GM21619 (cell line): Measurements from ENCODE around the gene DAB1.

Experiments
- ATAC-seq: cut with Tn5 transposase; IDR thresholded peaks from one replicate; pipeline ENCODE4 v1.9.1; 2021; ENCODE audit not compliant: unreplicated experiment

DAB1 gene

DNA sequence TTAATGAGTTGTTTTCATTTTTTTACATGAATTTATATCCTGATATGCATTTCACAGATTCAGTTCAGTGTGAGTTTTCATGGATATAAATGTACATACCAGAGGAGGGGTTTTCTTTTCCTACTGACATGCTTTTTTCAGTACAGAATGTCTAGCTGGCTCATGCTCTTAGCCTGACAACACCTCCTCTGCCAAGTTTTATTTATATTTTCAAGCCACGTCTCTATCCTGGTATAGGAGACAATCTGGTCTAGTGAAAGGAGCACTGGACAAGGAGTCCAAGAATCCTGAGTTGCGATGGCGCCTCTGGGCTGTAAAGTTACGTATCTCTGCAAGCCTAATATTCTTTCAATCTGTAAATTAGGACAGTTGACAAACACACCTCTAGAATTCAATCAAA, 4.9 kb downstream of the DAB1 start:
- ATAC-seq, result no peak

DNA sequence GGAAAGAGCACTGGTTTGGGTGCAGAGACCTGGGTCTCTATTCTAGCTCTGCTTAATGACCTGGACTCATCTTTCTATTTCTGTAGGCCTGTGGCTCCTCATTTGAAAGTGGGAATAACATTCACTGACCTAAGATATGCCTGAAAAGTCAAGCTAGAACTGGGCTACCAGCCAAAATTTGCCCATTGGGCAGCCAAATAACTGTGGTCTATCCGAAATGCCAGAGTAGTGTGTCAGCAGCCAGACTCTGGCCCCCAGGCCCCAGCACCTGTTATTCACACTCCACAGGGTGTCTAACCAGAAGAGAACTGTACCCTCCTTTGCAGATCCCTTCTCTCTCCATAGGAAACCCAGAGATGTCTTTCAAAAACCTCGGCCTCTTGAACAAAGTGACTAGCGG, 12.6 kb downstream of the DAB1 start:
- ATAC-seq, result no peak

DNA sequence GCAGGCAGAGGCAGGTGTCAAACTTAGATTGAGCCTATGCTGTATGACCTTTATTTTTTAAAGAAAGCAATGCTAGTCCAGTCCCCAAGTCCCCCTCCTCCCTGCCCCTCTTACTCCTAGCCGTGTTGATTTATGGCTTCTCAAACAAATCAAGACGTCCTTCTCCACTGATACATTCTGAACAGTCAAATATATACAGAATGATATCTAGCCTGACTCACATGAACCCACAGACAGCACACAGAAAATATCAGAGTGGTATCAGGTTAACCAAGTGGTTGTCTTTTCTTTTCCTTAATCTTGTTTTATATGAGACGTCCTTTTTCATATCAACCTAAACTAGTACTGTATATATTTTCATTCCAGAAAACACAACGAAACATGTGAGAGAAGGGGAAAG, 13.4 kb downstream of the DAB1 start:
- no peak for ATAC-seq

DNA sequence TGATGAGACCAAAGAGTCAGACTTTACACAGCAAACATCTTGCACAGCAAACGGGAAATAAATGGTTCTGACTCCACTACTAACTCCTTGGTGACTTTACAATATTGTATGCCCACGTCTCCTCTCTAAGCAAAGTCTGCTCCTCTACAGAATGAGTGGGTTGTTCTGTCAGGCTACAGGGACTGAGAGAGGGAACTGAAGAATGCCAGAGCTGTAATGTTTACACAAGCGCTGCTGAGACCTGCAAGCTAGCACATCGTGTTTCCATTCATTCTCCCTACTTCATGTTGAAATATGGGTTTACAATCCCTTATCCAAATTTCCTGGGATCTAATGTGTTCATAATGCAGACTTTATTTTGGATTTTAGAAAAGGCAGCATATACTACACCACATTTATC, 15.9 kb downstream of the DAB1 start:
- no peak for ATAC-seq

DNA sequence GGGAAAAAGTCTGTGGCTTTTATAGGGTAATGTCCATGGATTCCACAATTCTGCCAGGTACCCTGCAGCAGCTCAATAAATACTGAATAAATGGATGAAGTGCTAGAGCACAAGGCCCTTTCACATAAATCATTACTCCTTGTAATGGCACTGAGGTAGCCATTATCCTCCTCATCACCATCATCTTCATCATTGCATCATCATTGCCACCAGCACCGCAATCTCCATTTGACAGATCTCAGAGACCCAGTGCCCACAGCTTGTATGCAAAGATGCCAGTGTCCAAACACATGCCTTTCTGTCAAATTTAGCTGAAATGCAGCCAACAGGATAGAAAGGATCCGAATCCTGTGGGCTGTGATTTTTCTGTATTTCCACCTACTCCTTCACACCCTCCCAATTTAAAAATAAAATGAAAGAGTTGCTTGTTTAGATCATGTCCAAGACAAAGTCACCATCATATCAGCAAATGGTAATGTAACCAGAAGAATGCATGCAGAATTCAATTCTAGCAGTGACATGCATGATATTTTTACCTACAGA, 17.4 kb downstream of the DAB1 start:
- ATAC-seq, result no peak

DNA sequence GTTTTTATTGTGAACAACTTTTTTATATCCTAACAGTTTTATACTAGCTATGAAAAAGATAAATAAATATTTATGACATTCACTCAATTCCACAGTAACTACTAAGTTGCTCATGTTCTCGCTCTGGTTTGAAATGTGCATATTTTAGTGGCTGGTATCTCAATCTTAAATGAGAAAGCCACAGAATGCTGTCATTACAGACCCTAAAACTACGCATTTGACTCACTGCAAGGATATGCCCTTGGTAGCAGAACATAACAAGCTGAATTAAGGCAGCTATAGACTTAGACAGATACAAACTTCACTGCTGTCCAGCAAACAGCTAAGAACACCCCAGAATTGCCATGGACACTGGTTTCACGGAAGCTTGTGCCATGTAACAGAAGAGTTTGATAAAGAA, 19.0 kb downstream of the DAB1 start:
- no peak for ATAC-seq

DNA sequence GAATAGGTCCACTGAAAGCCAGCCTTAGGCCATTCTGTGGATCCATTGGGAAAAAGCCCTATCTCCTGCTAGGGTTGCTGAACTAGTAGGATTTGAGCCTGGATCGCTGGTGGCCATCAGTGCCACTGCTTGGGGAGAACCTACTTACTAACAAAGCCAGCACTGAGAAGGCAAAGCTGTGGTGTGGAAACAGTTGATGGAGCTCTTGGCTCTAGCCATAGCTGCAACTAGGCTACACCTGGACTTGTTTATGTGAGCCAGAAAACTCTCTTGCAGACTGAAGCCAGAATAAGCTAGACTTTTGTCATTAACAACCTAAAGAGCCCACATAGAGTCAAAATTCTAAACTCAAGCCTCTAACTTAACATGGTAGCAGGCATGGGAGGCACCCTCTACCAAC, 20.7 kb downstream of the DAB1 start:
- no peak for ATAC-seq

DNA sequence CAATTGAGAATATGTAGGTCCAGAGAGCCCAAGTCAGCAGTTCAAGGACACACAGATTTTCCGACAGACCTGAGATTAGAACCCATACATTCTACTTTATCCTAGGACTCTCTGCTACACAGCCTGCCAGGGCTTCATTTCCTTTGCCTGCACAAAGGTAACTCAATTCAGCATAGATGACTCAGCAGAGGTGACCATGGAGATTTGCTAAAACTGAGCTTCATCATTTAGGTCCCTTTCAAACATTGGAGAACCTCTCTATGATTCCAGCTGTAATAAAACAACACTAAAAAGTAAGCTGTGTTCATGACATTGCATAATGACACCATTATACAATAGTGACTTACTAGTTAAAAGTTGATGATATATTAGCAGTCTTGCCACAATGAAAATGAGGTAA, 22.2 kb downstream of the DAB1 start:
- ATAC-seq, result no peak

DNA sequence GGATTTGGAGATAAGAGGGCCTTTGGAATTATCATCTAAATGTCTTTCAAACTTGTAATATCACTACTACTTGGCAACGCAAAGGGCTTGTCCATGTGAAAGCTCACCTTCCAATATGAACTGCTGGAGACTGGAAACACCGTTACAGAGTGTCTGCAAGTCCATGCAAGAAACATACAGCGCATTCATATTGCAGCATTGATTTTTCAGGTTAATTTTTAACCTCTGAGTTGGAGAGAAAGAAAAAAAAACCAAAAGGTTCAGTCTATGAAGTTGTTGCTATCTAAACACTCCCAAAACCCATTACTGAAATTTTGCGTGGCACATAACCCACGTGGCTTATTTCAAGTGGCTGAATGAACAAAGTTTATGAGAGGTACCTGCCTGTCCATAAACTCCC, 23.8 kb downstream of the DAB1 start:
- no peak for ATAC-seq

DNA sequence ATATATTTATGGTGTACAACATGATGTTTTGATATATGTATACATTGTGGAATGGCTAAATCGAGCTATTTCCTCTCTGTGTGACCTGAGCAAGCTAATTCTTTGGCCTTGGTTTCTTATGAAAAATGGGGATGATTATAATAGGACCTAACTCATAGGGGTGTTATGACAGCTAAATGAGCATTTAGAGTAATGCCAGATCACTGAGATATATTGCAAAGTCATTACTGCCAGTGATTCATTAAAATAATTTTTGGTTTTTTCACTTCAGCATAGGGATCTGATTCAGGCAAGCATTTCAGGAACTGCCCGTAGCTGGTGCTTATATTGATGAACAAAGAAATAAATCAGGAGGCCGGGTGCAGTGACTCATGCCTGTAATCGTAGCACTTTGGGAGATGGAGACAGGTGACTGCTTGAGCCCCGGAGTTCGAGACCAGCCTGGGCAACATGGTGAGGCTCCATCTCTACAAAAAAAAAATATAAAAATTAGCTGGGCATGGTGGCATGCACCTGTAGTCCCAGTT, 30.7 kb downstream of the DAB1 start:
- ATAC-seq, result no peak

DNA sequence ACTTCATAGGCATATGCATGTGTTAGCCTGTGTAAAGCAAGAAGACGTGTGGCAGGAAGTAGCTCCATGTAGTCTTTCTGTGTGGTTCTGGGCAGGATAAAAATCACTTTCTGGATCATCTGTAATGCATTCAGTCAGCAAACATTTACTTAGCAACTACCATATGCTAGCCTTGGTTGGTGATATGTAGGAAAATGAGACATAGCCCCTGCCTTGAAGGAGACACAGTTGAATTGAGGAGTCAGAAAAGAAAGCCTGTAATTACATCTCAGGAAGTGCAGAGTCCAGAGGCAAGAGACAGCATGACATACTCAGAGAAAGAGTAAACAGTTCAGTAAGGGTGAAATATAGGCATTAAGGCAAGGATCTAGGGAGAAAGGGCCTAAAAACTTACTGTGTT, 38.5 kb downstream of the DAB1 start:
- no peak for ATAC-seq

DNA sequence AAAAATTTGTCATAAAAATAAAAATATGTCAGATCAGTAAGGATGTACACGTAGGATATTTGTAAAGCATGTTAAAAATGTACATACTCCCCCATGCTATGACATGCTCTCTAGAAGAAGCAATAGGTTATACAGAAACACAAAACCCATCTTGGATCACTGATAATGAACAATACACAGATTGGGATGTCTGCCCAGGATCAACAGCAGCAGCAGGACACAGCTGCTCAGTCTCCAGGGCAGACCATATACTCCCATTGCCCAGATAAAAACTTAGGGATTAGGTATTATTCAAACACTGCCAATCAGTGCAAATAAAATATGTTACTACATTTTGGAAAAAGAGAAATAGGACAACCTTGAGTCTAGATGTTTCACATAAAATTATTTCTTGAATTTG, 39.0 kb downstream of the DAB1 start:
- ATAC-seq, result no peak

DNA sequence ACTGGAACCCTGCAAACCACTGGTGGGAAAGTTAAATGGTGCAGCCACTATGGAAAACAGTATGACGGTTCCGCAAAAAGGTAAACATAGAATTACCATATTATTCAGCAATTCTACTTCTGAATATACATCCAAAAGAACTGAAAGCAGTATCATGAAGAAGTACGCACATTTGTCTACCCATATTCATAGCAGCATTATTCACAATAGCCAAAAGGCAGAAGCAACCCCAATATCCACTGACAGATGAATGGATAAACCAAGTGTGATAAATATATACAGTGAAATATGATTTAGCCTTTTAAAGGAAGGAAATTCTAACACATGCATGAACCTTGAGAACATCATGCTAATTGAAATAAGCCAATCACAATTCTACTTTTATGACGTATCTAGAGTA, 39.6 kb downstream of the DAB1 start:
- no peak for ATAC-seq

DNA sequence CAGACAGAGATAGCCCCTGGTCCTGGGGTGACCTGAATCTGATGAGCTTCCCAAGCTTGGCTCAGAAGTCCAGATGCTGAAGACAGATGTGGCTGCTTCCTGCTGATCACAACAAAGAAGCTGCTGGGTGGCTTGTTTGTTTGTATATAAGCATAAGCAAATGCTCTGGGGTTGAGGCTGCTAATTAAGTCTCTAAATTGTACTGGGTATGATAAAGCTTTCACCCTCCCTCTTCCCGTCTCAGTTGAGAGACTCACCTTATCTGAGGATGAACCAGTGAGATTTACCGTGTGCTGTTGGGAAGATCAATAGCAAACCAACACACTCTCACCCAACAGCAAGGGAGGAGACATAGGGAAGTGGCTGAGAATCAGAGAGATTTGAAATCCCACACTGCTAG, 42.0 kb downstream of the DAB1 start:
- no peak for ATAC-seq

DNA sequence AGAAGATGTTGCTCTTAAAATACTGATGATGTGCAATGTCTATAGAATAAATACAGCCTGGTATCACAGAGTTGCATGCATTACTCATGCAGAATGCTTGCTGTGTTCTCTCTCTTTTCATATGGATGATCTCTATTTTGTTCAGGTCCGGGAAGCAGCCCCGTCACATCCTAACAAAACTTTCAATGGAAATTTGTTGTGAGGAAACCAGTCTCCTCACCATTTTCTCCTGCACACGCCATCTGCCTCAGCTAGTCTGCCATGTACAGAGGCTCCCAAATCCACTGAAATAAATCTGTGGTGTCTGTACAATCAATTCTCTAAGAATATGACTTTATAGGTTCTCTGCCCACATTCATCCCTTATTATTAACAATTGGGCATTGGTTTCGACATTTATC, 42.4 kb downstream of the DAB1 start:
- no peak for ATAC-seq

DNA sequence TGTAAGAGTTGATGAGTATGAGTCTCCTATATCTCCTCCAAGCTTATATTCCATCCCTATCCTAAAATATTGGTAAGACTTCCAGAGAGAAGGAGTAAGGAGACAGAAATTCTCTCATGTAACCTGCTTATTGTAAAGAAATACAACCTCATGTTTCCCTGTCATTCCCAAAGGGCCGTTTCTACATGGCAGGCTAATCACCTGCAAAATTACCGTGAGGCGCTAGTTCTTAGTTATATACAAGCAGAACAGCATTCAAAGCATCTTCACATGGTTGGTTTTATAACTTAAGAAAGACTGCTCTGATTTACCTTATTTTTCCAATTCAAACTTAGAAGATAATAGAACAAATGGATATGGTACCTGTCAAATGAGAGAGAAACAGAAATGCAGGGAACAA, 42.9 kb downstream of the DAB1 start:
- ATAC-seq, result no peak

DNA sequence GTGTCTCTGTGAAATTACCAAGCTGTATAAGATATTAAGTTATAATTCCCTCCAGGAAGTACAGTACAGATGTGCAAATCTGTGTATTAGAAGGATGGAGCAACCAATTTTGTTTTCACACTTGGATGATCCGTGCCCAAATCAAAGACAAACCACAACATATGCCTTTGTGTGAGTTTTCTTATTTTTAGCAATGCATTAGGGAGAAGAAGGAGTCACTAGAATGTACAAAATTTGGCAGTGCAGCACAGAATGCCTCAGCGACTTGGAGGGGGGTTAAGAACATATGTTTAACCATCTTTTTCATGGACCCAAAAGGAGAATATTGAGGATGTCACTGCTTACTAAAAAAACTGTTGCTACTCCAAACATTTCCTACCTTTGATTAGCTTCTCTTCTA, 45.3 kb downstream of the DAB1 start:
- no peak for ATAC-seq

DNA sequence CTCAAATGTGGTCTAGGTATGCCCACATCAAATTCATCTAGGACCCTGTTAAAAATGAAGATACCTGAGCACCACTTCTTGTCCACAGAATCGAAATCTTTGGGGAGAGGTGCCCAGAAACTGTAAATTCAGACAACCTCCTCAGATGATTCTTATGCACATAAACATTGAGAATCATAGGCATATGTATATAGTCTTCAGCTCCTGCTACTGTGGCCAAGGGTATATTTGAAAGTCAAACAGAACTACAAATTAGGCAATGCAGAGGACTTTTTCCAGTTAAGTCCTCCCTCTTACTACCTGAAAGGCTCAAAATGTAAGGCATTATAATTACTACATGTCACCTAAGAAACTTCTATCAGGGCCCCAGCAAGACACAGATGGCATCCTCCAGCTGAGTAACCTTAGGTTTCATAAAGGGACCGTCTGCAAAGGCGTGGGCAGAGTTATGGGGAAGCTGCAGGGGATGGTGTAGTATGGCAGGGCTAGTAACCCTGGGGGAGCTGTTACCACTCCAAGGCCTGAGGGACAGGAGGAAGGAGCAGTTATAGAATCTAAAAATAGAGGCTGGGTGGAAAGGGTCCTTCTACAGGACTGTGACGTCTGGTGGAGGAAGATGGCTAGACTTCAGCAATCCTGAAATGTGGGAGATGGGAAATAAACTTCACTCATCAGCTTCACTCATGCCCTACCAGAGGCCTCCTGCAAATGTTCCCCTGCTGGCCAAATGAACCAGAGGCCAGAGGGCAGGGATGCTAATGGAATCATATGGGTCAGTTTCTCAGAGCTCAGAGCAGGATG, 46.3 kb downstream of the DAB1 start:
- no peak for ATAC-seq

DNA sequence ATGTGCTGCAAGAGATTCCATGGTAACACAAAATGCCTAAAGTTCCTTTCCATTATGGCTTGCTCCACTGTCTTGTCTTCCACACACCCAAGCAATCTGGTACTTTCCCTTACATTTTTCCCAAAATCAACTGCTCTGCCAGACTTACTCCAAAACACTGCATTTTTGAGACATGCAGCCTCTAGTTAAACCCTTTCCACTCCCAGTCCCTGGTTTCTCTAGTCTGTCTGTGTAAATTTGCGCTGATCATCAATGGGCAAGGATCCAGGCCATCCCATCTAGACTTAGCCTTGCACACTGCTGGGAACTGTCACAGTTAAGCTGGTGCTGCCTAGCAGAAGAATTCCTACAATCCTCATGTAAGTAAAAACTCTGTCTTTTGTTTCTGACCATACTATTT, 47.8 kb downstream of the DAB1 start:
- no peak for ATAC-seq

DNA sequence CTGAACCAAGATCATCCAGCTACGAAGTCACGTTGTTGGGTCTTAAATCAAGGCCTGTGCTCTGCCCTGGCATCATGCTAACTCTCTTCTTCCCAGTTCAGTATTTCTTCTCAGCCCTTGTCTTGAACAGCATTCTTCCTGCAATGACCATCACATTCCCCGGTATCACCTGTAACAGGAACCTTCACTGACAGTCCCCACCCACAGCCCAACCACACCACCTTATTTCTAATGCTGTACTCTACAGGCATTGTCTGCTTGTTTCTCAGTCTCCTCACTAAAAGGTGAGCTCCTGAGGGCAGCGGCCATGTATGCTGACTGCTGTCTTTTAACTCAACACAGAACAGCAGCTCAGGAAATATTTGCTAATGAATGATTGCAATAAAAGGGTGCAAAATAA, 54.0 kb downstream of the DAB1 start:
- ATAC-seq, result no peak

DNA sequence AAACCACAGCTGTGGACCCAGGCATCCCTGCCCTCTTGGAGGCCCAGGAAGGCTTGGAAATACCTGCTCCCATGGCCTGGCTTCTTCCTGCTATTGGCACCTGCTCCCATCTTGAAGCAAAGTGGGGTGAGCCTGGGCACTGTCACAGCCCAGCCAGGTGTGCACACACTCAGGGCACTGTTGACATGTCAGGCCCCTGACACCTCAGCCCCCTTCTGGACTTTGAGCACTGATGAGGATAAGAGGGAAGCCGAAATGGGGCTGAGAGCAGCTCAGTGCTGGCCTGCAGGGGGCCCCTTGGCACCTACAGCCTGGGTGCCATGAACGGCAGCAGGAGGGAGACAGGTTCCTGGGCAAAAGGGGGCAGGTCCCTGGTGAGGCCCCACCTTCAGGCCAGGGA, 55.9 kb downstream of the DAB1 start:
- no peak for ATAC-seq

DNA sequence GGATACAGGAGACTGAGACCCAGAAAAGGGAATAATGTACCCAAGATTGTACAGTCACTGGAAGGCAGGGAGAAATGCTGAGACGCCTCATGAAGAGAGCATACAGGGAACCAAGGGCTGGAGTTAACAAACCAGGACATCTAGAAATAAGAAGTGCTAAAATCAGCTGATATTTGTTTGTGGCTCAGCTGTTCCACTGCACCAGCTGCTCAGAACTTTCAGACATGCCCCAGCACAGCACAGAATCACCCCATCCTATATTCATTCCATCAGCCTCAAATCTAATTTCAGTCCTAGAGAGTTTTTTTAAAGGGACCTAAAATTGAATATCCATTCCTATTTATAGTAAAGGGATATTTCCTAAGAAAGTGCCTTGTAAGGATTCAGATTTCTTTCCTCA, 60.2 kb downstream of the DAB1 start:
- no peak for ATAC-seq

DNA sequence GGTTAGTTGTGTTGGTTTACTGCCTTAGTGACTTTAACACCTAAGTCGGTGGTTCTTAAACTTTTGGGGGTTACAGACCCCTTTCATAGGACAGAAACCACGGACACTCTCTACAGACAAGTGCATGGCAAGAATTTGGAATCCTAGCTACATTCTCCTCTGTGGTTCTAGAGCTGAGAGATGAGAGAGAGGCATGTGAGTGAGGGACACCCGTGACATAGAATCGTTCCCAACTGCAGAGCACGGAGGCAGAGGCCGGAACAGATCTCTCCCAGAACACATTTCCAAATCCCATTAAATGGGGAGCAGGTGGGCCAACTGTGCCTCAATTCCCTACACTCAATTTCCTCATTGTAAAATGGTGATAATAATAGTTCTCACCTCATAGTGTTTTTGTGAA, 60.7 kb downstream of the DAB1 start:
- ATAC-seq, result no peak
